GM23338 (cell line): ENCODE results near the gene MAPK14. TPM values are rescaled to one million over a fixed set of nuclear protein-coding genes. Genes with fewer than 3 reads are reported as not detected.

ENCODE experiments used
- ATAC-seq: fragments of 200-7000 bp; cut with Tn5 transposase; 3 replicates; pipeline ENCODE4 v1.9.1; 2020
- DNase-seq: peaks from one replicate; pipeline ENCODE4 v3.0.0-alpha.2; 2015; ENCODE audit warnings: low spot score
- H2AFZ ChIP-seq: fragments of 200-600 bp; sonication (generic); 2 replicates; pipeline ENCODE4 v1.8.0; 2016; ENCODE audit warnings: antibody characterized with exemption, mild to moderate bottlenecking, moderate library complexity
- H3F3A ChIP-seq: fragments of 200-600 bp; sonication (generic); replicated peaks from 2 replicates; pipeline ENCODE4 v1.8.0; 2017; ENCODE audit warnings: antibody characterized with exemption, mixed run types, low read depth
- H3K27ac ChIP-seq: fragments of 200-600 bp; sonication (generic); 2 replicates; pipeline ENCODE4 v1.6.1; 2016; ENCODE audit warnings: low read depth
- H3K27me3 ChIP-seq: fragments of 200-600 bp; sonication (generic); 2 replicates; pipeline ENCODE4 v1.8.0; 2016; ENCODE audit warnings: mild to moderate bottlenecking, mixed run types, moderate library complexity; ENCODE audit not compliant: insufficient read depth
- H3K36me3 ChIP-seq: fragments of 200-600 bp; sonication (generic); 2 replicates; pipeline ENCODE4 v1.8.0; 2016; ENCODE audit warnings: mild to moderate bottlenecking; ENCODE audit not compliant: insufficient read depth
- H3K4me1 ChIP-seq: fragments of 200-600 bp; sonication (generic); 2 replicates; pipeline ENCODE4 v1.8.0; 2016; ENCODE audit warnings: mild to moderate bottlenecking, moderate library complexity; ENCODE audit not compliant: insufficient read depth
- H3K4me2 ChIP-seq: fragments of 200-600 bp; sonication (generic); 2 replicates; pipeline ENCODE4 v1.7.1; 2017; ENCODE audit warnings: mixed run types
- H3K4me3 ChIP-seq: fragments of 200-600 bp; sonication (generic); 2 replicates; pipeline ENCODE4 v1.6.1; 2016; ENCODE audit warnings: mixed run types
- H3K79me2 ChIP-seq: fragments of 200-600 bp; sonication (generic); replicated peaks from 2 replicates; pipeline ENCODE4 v1.8.0; 2017; ENCODE audit warnings: mild to moderate bottlenecking; ENCODE audit not compliant: insufficient read depth
- H3K9me2 ChIP-seq: fragments of 200-600 bp; sonication (generic); 2 replicates; pipeline ENCODE4 v1.8.0; 2017; ENCODE audit not compliant: insufficient read depth
- H4K20me1 ChIP-seq: fragments of 200-600 bp; sonication (generic); replicated peaks from 2 replicates; pipeline ENCODE4 v1.8.0; 2017; ENCODE audit warnings: mild to moderate bottlenecking; ENCODE audit not compliant: insufficient read depth
- H3K27ac Mint-ChIP-seq: 2 replicates; pipeline ENCODE4 v1.8.0; 2020; ENCODE audit warnings: inconsistent platforms, mild to moderate bottlenecking, moderate library complexity, mixed read lengths
- H3K27me3 Mint-ChIP-seq: 3 replicates; pipeline ENCODE4 v1.8.0; 2022; ENCODE audit warnings: low read depth, mild to moderate bottlenecking, moderate library complexity, mixed read lengths, inconsistent platforms; ENCODE audit not compliant: insufficient read depth, poor library complexity
- H3K36me3 Mint-ChIP-seq: 3 replicates; pipeline ENCODE4 v1.8.0; 2021; ENCODE audit warnings: low read depth, mild to moderate bottlenecking, inconsistent platforms, moderate library complexity, mixed read lengths
- H3K4me1 Mint-ChIP-seq: 3 replicates; pipeline ENCODE4 v1.8.0; 2020; ENCODE audit warnings: mild to moderate bottlenecking, inconsistent platforms, mixed read lengths
- H3K4me3 Mint-ChIP-seq: 3 replicates; pipeline ENCODE4 v1.8.0; 2021; ENCODE audit warnings: moderate library complexity, mild to moderate bottlenecking, inconsistent platforms, mixed read lengths
- H3K9me3 Mint-ChIP-seq: 3 replicates; pipeline ENCODE4 v1.8.0; 2020; ENCODE audit warnings: moderate library complexity, mild to moderate bottlenecking, inconsistent platforms, mixed read lengths
- CREB1 ChIP-seq: fragments of 250-450 bp; sonication (Bioruptor Pico); IDR thresholded peaks from 2 replicates; pipeline ENCODE4 v1.5.0; 2020; ENCODE audit warnings: low read depth, mild to moderate bottlenecking, moderate library complexity
- ETS1 ChIP-seq: IDR thresholded peaks from 2 replicates; pipeline ENCODE4 v1.6.1; 2016; ENCODE audit warnings: antibody characterized with exemption
- EZH2phosphoT487 ChIP-seq: fragments of 200-600 bp; sonication (generic); IDR thresholded peaks from one replicate; pipeline ENCODE4 v1.8.1; 2018; ENCODE audit warnings: antibody characterized with exemption; ENCODE audit not compliant: unreplicated experiment
- JUNB ChIP-seq: IDR thresholded peaks from one replicate; pipeline ENCODE4 v1.6.1; 2016; ENCODE audit warnings: antibody characterized with exemption; ENCODE audit not compliant: unreplicated experiment
- NANOG ChIP-seq: IDR thresholded peaks from 2 replicates; pipeline ENCODE4 v1.6.1; 2016; ENCODE audit warnings: antibody characterized with exemption, borderline replicate concordance
- REST ChIP-seq: IDR thresholded peaks from one replicate; pipeline ENCODE4 v1.6.1; 2018; ENCODE audit warnings: antibody characterized with exemption; ENCODE audit not compliant: unreplicated experiment
- polyA plus RNA-seq: library from polyadenylated mRNA; unstranded; fragments of >200 nt; fragmentation: Nextera tagmentation; extraction: Ambion mirVana; gene quantifications from 2 replicates; pipeline ENCODE4 v1.2.1, GENCODE V29; 2016
- total RNA-seq: library from RNA; depleted of rRNA; stranded (reverse); fragments of >200 nt; shearing (Covaris generic); gene quantifications from 2 replicates; pipeline ENCODE4 v1.2.3, GENCODE V29; 2014
- TF ChIP-seq, protein P1 (sequence below), 2 experiments: fragments of 200-600 bp in 1 of 2; sonication (generic) in 1 of 2; conservative IDR thresholded peaks; 2 replicates each; pipeline versions ENCODE4 v1.5.1 to v1.6.1; 2016 to 2017; ENCODE audit warnings: antibody characterized with exemption in 2 of 2, low read depth in 2 of 2, mild to moderate bottlenecking in 2 of 2, moderate library complexity in 1 of 2
- TF ChIP-seq, protein P2 (sequence below): fragments of 250-450 bp; sonication (Bioruptor Pico); IDR thresholded peaks from 2 replicates; pipeline ENCODE4 v1.5.0; 2020; ENCODE audit warnings: mild to moderate bottlenecking, moderate library complexity

MAPK14 gene
- total and polyA plus RNA-seq, 2 experiments from 2014 or later, result 8.8 to 44.5 TPM

- H4K20me1 ChIP-seq, result no peaks in the 10 kb centered on the region; the same call in 1 of the 2 replicates
- H3K79me2 ChIP-seq, result no peaks in the 10 kb centered on the region
- Mint-ChIP-seq H3K27ac (peak overlapping the region; percentile 75; the same call in 1 of the 2 replicates), H3K9me3 (no peaks in the 10 kb centered on the region), H3K27me3 (peaks cover 6% of the 10 kb centered on the region), H3K36me3 (peaks cover 10% of the 10 kb centered on the region; the same call in 1 of the 3 replicates), H3K4me1 (peaks cover 23% of the 10 kb centered on the region), H3K4me3 (no peak overlapping the region)
- no peak overlapping the region for H3K4me2 ChIP-seq
- H3K27me3 ChIP-seq, result no peaks in the 10 kb centered on the region
- H3K27ac ChIP-seq, result no peak overlapping the region
- H3K4me3 ChIP-seq, result no peak overlapping the region
- H3K36me3 ChIP-seq, result no peaks in the 10 kb centered on the region
- H3K4me1 ChIP-seq, result no peaks in the 10 kb centered on the region
- no peaks in the 10 kb centered on the region for H3K9me2 ChIP-seq
- no peaks in the 10 kb centered on the region for H3F3A ChIP-seq
- ATAC-seq, result no peak
- no peak for DNase-seq
- TF ChIP-seq, protein P1, sequence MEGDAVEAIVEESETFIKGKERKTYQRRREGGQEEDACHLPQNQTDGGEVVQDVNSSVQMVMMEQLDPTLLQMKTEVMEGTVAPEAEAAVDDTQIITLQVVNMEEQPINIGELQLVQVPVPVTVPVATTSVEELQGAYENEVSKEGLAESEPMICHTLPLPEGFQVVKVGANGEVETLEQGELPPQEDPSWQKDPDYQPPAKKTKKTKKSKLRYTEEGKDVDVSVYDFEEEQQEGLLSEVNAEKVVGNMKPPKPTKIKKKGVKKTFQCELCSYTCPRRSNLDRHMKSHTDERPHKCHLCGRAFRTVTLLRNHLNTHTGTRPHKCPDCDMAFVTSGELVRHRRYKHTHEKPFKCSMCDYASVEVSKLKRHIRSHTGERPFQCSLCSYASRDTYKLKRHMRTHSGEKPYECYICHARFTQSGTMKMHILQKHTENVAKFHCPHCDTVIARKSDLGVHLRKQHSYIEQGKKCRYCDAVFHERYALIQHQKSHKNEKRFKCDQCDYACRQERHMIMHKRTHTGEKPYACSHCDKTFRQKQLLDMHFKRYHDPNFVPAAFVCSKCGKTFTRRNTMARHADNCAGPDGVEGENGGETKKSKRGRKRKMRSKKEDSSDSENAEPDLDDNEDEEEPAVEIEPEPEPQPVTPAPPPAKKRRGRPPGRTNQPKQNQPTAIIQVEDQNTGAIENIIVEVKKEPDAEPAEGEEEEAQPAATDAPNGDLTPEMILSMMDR (conservative IDR thresholded peaks at IDR 0.05; ENCODE audit: low read depth in 2 of 2), result no peak
- TF ChIP-seq REST, result no peak
- TF ChIP-seq NANOG, result no peak
- TF ChIP-seq CREB1 (CRISPR knock-in tag), result no peak
- no peak overlapping the region for H2AFZ ChIP-seq
Measured at GRCh38 chr6:36111526-36111925, 83.9 kb downstream of the MAPK14 start.

DNA sequence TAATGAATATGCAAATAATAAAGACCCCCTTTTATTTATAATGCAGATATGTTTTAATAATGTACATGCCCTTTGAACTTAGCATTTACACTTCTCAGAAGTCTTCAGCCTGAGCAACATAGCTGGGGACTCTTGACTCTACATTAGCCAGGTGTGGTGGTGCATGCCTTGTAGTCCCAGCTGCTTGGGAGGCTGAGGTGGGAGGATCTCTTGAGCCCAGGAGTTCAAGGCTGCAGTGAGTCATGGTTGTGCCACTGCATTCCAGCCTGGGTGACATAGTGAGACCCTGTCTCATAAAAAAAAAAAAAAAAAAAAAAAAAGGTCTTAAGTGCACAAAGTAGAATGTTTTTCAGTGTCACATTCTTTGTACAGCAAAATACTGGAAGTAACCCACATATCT, 85.4 kb downstream of the MAPK14 start:
- no peaks in the 10 kb centered on the region for H3K27me3 ChIP-seq
- no peak overlapping the region for H3K27ac ChIP-seq
- no peaks in the 10 kb centered on the region for H3K79me2 ChIP-seq
- H4K20me1 ChIP-seq, result no peaks in the 10 kb centered on the region
- Mint-ChIP-seq H3K27me3 (peaks cover 7% of the 10 kb centered on the region), H3K4me1 (peaks cover 30% of the 10 kb centered on the region), H3K36me3 (peaks cover 10% of the 10 kb centered on the region; the same call in 1 of the 3 replicates), H3K4me3 (no peak overlapping the region), H3K27ac (no peak overlapping the region), H3K9me3 (no peaks in the 10 kb centered on the region)
- no peaks in the 10 kb centered on the region for H3K9me2 ChIP-seq
- no peaks in the 10 kb centered on the region for H3K4me1 ChIP-seq
- H3K4me3 ChIP-seq, result no peak overlapping the region
- H2AFZ ChIP-seq, result no peak overlapping the region
- ATAC-seq (no peak), DNase-seq (no peak)
- no peaks in the 10 kb centered on the region for H3K36me3 ChIP-seq
- H3K4me2 ChIP-seq, result no peak overlapping the region
- TF ChIP-seq EZH2phosphoT487 (no peak), JUNB (no peak), ETS1 (no peak)
- TF ChIP-seq, protein P2, sequence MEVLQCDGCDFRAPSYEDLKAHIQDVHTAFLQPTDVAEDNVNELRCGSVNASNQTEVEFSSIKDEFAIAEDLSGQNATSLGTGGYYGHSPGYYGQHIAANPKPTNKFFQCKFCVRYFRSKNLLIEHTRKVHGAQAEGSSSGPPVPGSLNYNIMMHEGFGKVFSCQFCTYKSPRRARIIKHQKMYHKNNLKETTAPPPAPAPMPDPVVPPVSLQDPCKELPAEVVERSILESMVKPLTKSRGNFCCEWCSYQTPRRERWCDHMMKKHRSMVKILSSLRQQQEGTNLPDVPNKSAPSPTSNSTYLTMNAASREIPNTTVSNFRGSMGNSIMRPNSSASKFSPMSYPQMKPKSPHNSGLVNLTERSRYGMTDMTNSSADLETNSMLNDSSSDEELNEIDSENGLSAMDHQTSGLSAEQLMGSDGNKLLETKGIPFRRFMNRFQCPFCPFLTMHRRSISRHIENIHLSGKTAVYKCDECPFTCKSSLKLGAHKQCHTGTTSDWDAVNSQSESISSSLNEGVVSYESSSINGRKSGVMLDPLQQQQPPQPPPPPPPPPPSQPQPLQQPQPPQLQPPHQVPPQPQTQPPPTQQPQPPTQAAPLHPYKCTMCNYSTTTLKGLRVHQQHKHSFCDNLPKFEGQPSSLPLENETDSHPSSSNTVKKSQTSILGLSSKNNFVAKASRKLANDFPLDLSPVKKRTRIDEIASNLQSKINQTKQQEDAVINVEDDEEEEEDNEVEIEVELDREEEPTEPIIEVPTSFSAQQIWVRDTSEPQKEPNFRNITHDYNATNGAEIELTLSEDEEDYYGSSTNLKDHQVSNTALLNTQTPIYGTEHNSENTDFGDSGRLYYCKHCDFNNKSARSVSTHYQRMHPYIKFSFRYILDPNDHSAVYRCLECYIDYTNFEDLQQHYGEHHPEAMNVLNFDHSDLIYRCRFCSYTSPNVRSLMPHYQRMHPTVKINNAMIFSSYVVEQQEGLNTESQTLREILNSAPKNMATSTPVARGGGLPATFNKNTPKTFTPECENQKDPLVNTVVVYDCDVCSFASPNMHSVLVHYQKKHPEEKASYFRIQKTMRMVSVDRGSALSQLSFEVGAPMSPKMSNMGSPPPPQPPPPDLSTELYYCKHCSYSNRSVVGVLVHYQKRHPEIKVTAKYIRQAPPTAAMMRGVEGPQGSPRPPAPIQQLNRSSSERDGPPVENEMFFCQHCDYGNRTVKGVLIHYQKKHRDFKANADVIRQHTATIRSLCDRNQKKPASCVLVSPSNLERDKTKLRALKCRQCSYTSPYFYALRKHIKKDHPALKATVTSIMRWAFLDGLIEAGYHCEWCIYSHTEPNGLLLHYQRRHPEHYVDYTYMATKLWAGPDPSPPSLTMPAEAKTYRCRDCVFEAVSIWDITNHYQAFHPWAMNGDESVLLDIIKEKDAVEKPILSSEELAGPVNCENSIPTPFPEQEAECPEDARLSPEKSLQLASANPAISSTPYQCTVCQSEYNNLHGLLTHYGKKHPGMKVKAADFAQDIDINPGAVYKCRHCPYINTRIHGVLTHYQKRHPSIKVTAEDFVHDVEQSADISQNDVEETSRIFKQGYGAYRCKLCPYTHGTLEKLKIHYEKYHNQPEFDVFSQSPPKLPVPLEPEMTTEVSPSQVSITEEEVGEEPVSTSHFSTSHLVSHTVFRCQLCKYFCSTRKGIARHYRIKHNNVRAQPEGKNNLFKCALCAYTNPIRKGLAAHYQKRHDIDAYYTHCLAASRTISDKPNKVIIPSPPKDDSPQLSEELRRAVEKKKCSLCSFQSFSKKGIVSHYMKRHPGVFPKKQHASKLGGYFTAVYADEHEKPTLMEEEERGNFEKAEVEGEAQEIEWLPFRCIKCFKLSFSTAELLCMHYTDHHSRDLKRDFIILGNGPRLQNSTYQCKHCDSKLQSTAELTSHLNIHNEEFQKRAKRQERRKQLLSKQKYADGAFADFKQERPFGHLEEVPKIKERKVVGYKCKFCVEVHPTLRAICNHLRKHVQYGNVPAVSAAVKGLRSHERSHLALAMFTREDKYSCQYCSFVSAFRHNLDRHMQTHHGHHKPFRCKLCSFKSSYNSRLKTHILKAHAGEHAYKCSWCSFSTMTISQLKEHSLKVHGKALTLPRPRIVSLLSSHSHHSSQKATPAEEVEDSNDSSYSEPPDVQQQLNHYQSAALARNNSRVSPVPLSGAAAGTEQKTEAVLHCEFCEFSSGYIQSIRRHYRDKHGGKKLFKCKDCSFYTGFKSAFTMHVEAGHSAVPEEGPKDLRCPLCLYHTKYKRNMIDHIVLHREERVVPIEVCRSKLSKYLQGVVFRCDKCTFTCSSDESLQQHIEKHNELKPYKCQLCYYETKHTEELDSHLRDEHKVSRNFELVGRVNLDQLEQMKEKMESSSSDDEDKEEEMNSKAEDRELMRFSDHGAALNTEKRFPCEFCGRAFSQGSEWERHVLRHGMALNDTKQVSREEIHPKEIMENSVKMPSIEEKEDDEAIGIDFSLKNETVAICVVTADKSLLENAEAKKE (CRISPR knock-in tag), result no peak
- no peaks in the 10 kb centered on the region for H3F3A ChIP-seq
